KOPT-K1 (cell line): ENCODE measurements around the gene SFTPA2.
"Not testable (repeated sequence)": the region's sequence is repeated elsewhere in the genome, so short reads cannot be mapped to it uniquely, and the experiment has no call there.

Experiments used
- H3K27ac ChIP-seq: fragments of 200-600 bp; sonication (generic); 2 replicates; pipeline ENCODE4 v1.5.1; 2016; ENCODE audit warnings: antibody characterized with exemption, mild to moderate bottlenecking, low read depth, low read length; ENCODE audit not compliant: poor library complexity, severe bottlenecking
- H3K36me3 ChIP-seq: fragments of 200-600 bp; sonication (generic); 2 replicates; pipeline ENCODE4 v1.5.1; 2017; ENCODE audit warnings: antibody characterized with exemption, mild to moderate bottlenecking, low read length, moderate library complexity; ENCODE audit not compliant: insufficient read depth
- H3K9me3 ChIP-seq: fragments of 200-600 bp; sonication (generic); 2 replicates; pipeline ENCODE4 v1.5.1; 2017; ENCODE audit warnings: antibody characterized with exemption, low read length, mild to moderate bottlenecking; ENCODE audit not compliant: insufficient read depth, poor library complexity, severe bottlenecking

SFTPA2 gene

DNA sequence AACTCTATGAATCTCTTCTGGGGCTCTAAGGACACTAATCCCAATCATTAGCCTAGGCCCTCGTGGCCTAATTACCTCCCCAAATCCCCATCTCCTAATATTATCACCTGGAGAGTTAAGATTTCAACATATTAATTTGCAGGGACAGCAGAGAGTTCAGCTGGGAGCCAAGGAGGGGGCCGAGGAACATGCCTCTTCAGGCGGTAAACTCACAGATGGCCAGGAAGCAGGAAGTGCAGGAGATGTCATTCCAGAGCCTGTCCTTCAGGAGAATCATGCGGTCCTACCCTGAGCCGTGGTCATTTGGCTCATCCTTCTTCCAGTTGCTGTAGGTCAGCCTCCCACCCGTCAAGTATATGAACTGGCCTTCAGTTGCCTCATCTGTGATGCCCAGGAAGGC, 21.9 kb upstream of the SFTPA2 start:
- Histone ChIP-seq H3K9me3 (peaks cover 7% of the 10 kb centered on the region), H3K27ac (no peak overlapping the region), H3K36me3 (no peaks in the 10 kb centered on the region)

GRCh38 chr10:79581044-79581443, 20.8 kb upstream of the SFTPA2 start:
- Histone ChIP-seq H3K27ac (no peak overlapping the region), H3K36me3 (no peaks in the 10 kb centered on the region), H3K9me3 (peaks cover 7% of the 10 kb centered on the region)

GRCh38 chr10:79579361-79579760, 19.2 kb upstream of the SFTPA2 start:
- no peak overlapping the region for H3K27ac ChIP-seq

DNA sequence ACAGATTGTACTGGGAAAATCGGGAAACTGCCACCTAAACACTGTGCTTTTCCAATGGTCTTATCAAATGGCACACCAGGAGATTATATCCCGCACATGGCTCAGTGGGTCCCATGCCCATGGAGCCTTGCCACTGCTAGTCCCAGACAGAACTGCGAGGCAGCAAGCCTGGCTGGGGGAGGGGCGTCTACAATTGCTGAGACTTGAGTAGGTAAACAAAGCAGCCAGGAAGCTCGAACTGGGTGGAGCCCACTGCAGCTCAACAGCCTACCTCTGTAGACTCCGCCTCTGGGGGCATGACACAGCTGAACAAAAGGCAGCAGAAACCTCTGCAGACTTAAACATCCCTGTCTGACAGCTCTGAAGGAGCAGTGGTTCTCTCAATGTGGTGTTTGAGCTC, 10.4 kb upstream of the SFTPA2 start:
- not testable (repeated sequence) for H3K9me3 ChIP-seq, H3K27ac ChIP-seq, H3K36me3 ChIP-seq

More at GRCh38 chr10:79579361-79579760, 19.2 kb upstream of the SFTPA2 start:
- Histone ChIP-seq H3K36me3 (no peaks in the 10 kb centered on the region), H3K9me3 (peaks cover 7% of the 10 kb centered on the region)

DNA sequence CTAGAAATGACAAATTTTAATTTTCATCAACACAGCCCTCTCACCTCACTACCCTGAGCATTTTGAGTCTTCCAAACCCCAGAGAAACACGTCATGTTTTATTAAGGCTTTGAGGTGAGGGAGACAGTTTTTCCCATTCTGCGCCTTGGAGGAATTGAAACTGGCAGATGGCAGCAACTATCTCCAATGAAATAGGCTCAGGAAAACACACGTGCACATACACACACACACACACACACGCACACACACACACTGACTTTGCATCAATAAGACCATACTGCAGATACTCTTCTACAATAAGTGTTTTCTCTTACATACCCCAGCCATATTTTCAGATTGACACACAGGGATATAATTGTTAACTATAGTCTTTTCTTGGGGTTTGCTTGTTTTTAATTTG, 3.2 kb upstream of the SFTPA2 start:
- H3K27ac ChIP-seq: no peak overlapping the region
- no peaks in the 10 kb centered on the region for H3K36me3 ChIP-seq
- H3K9me3 ChIP-seq: no peaks in the 10 kb centered on the region

DNA sequence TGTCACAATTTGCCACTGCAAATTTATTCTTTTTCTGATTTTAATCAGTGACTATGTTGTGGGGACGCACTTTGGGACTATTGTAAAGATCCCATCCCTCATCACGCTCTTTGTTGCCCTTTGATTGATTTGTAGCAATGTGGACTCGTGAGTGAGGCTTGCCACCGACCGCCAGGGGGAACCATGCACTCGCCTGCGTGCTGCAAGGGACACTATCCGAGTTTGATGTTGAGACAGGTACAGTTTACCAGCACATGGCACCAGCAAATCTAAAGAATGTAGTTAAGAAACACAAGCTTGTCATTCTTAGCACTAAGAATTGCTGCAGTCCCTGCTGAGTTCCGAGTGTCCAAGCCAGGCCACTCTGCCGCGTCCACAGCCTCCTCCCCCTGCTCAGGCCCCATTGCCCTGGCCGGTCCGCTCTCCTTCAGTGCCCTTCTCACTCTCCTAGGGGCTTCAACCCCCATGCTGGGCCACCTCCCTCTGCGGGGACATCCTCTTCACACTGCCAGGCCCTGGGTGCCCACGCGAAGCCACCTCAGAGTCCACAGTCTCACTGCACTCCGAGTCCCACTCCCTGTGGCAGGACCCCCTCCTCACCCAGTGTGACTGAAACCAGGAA, 2.0 kb upstream of the SFTPA2 start:
- H3K27ac ChIP-seq: no peak overlapping the region
- no peaks in the 10 kb centered on the region for H3K36me3 ChIP-seq
- no peaks in the 10 kb centered on the region for H3K9me3 ChIP-seq

DNA sequence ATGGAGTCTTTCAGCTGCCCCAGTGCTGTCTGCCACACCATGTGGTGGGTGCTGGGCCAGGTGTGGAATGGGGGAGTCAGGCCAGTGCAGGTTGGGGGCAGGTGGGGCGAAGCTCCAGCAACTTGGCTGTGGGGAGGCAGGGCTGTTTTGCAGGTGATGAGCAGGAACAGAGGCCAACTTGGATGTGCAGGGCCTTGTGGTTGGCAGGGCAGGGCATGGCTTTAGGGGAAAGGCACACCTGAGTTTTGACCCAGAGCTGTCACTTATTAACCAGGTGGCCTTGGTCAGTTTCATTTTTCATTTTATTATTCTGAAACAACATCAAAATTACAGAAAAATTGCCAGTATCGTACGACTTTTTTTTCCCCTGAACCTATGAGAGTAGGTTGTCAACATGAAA, 1.1 kb upstream of the SFTPA2 start:
- Histone ChIP-seq H3K9me3 (no peaks in the 10 kb centered on the region), H3K27ac (no peak overlapping the region), H3K36me3 (no peaks in the 10 kb centered on the region)

DNA sequence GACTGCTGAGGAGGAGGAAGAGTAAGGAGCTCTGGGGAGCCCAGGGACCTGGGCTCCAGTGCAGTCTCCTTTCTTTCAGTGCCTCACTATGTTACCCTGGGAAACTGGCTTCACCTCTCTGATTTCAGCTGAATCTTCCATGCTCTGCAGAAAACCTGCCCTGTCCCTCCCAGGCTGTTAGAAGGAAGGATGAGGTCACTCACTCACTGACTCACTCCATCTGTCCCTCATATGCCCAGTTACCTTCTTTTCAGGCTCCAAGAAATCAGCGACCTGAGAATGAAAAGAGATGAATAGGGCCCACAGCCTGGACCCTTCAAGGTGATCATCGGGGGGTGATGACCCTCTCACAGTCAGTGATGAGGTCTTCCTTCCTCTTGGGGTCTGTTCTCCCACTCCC, 481 bp downstream of the SFTPA2 start:
- Histone ChIP-seq H3K9me3 (no peaks in the 10 kb centered on the region), H3K36me3 (no peaks in the 10 kb centered on the region), H3K27ac (no peak overlapping the region)

DNA sequence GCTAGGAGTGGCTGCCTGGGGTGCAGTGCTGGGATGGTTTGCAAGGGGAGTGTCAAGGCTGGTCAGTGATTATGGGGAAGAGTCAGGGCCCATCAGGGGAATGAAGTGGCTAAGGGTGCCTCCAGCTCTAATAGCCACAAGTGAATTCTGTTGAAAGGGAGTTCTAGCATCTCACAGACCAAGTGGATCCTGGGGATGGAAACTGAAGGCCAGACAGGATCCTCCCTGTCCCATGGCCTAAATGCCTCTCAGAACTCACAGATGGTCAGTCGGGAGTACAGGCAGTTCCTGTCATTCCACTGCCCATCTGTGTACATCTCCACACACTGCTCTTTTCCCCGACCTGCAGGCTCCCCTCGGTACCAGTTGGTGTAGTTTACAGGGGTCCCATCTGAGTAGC, 3.2 kb downstream of the SFTPA2 start:
- not testable (repeated sequence) for H3K36me3 ChIP-seq, H3K27ac ChIP-seq, H3K9me3 ChIP-seq

- no peaks in the 10 kb centered on the region for H3K9me3 ChIP-seq
- no peak overlapping the region for H3K27ac ChIP-seq
- no peaks in the 10 kb centered on the region for H3K36me3 ChIP-seq
Measured at GRCh38 chr10:79555354-79556309, 4.6 kb downstream of the SFTPA2 start.

- Histone ChIP-seq H3K27ac (no peak overlapping the region), H3K36me3 (no peaks in the 10 kb centered on the region)
Measured at GRCh38 chr10:79552143-79552542, 8.1 kb downstream of the SFTPA2 start.

DNA sequence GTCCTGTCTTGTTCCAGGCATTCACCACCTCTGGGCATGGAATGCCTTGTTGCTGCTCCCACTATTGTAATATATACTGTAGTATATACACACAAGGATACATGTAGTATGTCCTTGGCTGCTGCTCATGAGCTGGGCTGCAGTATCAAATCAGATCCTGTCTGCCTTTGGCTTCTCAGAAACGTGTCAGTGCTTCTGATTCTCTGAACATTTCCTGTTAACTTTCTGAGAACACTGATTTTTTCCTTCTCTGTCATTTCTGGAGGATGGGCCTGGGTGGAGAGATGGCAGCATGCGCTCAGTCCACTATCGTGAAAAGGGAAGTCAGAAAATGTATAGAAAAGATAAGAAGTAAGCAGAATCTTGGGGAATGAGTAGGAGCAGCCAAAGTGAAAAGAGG, 12.2 kb downstream of the SFTPA2 start:
- Histone ChIP-seq H3K36me3 (no peaks in the 10 kb centered on the region), H3K27ac (no peak overlapping the region), H3K9me3 (no peaks in the 10 kb centered on the region)

More at GRCh38 chr10:79552143-79552542, 8.1 kb downstream of the SFTPA2 start:
- H3K9me3 ChIP-seq: no peaks in the 10 kb centered on the region

DNA sequence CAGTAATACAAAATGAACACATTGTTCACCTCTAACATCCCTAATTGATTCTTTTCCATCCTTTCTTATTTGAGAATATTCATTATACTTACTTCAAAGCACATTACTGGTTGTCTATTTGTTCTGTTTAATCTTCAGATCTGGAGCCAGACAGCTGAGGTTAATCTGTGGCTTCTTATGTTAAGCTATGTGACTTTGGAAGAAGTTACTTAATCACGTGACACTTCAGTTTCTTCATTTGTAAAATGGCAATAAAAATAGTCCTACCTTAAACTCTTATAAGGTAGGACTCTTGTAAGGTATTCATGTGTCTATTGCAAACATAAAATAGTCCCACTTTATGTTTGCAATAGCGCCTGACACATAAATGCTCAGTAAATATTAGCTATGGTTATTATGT, 13.1 kb downstream of the SFTPA2 start:
- H3K27ac ChIP-seq, H3K36me3 ChIP-seq, H3K9me3 ChIP-seq: not testable (repeated sequence)

DNA sequence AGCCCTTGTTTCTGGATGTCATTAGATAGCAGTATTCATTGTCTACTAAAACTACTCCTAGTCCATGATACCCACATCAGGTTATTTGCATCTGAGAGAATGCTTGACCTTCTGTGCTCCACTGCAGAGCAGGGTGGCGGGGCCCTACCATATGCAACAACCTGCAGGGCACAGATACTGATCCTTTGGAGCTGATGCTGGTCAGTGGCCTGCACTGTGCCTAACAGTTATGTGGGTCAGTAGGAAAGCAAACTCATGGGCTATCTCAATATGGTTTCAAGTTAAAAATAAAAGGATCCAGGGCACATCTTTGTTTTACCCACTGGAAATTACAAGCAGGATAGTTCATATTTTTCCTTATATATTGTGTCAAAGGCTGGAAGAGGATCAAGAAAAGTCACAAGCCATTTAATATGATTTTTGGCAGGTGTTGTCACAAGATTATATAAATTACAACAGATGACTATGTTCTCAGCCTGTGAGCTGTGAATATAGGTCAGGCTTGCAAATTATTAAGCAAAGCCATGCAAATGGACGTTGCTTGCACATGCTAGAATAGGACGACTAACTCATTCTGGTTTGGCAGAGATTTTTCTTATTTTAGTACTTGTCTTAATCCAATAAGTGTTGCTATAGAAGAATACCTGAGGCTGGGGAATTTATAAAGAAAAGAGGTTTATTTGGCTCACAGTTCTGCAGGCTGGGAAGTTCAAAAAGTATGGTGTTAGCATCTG, 15.1 kb downstream of the SFTPA2 start:
- not testable (repeated sequence) for H3K27ac ChIP-seq, H3K9me3 ChIP-seq, H3K36me3 ChIP-seq

- not testable (repeated sequence) for H3K9me3 ChIP-seq, H3K36me3 ChIP-seq, H3K27ac ChIP-seq
Measured at GRCh38 chr10:79544408-79544807, 15.8 kb downstream of the SFTPA2 start.
